CD14-positive monocyte (primary cell): ENCODE measurements around the gene NOP9. TPM values are rescaled to one million over a fixed set of nuclear protein-coding genes. Genes with fewer than 3 reads are reported as not detected.

Experiments
- DNase-seq, 3 donors: peaks; one replicate each; pipeline ENCODE4 v3.0.0-alpha.2; 2011 to 2022
- H2AFZ ChIP-seq: 2 replicates; pipeline ENCODE4 v1.6.0; 2012; ENCODE audit warnings: mild to moderate bottlenecking, low read depth, low read length, inconsistent platforms; ENCODE audit not compliant: insufficient read depth, poor library complexity, severe bottlenecking
- H3K27ac ChIP-seq, 2 donors: 1 replicate in 1 of 2; 2 replicates in 1 of 2; pipeline ENCODE4 v1.5.1; 2012 to 2013; ENCODE audit warnings: low read length in 2 of 2, control low read depth in 1 of 2, inconsistent platforms in 1 of 2, low read depth in 1 of 2, mild to moderate bottlenecking in 1 of 2
- H3K27me3 ChIP-seq, 2 donors: one replicate each; pipeline versions ENCODE4 v1.6.0 to v1.6.1; 2011 to 2013; ENCODE audit warnings: low read length in 2 of 2; ENCODE audit not compliant: control insufficient read depth in 2 of 2, insufficient read depth in 2 of 2
- H3K36me3 ChIP-seq, 2 donors: replicated peaks in 1 of 2; 1 replicate in 1 of 2; 2 replicates in 1 of 2; pipeline versions ENCODE4 v1.5.1 to v1.6.1; 2012 to 2013; ENCODE audit warnings: low read length in 2 of 2, control low read depth in 1 of 2, inconsistent platforms in 1 of 2, mild to moderate bottlenecking in 1 of 2; ENCODE audit not compliant: insufficient read depth in 2 of 2, control insufficient read depth in 1 of 2
- H3K4me1 ChIP-seq, 2 donors: 1 replicate in 1 of 2; 2 replicates in 1 of 2; pipeline versions ENCODE4 v1.5.1 to v1.6.1; 2012 to 2013; ENCODE audit warnings: low read length in 2 of 2, control low read depth in 1 of 2, inconsistent platforms in 1 of 2, mild to moderate bottlenecking in 1 of 2, moderate library complexity in 1 of 2; ENCODE audit not compliant: insufficient read depth in 2 of 2, control insufficient read depth in 1 of 2
- H3K4me2 ChIP-seq: replicated peaks from 2 replicates; pipeline ENCODE3; 2012; ENCODE audit warnings: low read length, moderate library complexity, mild to moderate bottlenecking; ENCODE audit not compliant: poor library complexity, severe bottlenecking; ENCODE audit errors: extremely low read depth
- H3K4me3 ChIP-seq, 3 experiments: fragments of 200-600 bp in 1 of 3; sonication (generic) in 1 of 3; replicated peaks in 1 of 3; 1 replicate in 2 of 3; 2 replicates in 1 of 3; pipeline ENCODE4 v1.5.1; 2011 to 2013; ENCODE audit warnings: low read length in 3 of 3, mild to moderate bottlenecking in 3 of 3, control low read depth in 2 of 3, low read depth in 2 of 3, inconsistent platforms in 1 of 3, moderate library complexity in 1 of 3
- H3K79me2 ChIP-seq: 2 replicates; pipeline ENCODE4 v1.6.0; 2012; ENCODE audit warnings: mild to moderate bottlenecking, control low read depth, inconsistent platforms, low read length, moderate library complexity; ENCODE audit not compliant: insufficient read depth
- H3K9ac ChIP-seq: 2 replicates; pipeline ENCODE4 v1.6.0; 2017; ENCODE audit warnings: low read length, mild to moderate bottlenecking; ENCODE audit not compliant: insufficient read depth, poor library complexity, severe bottlenecking
- H3K9me3 ChIP-seq, 2 donors: replicated peaks in 1 of 2; 1 replicate in 1 of 2; 2 replicates in 1 of 2; pipeline versions ENCODE4 v1.5.1 to v1.6.1; 2012 to 2013; ENCODE audit warnings: low read length in 2 of 2, control low read depth in 1 of 2; ENCODE audit not compliant: control insufficient read depth in 1 of 2, insufficient read depth in 1 of 2
- H4K20me1 ChIP-seq: 2 replicates; pipeline ENCODE4 v1.6.0; 2012; ENCODE audit warnings: mild to moderate bottlenecking, low read length, control low read depth, moderate library complexity; ENCODE audit not compliant: insufficient read depth
- H3K27ac Mint-ChIP-seq, 7 donors: one replicate each; pipeline ENCODE4 v1.8.0; 2020; ENCODE audit warnings: mild to moderate bottlenecking in 7 of 7, mixed read lengths in 7 of 7, moderate library complexity in 6 of 7, inconsistent platforms in 2 of 7
- H3K27me3 Mint-ChIP-seq, 3 donors: one replicate each; pipeline ENCODE4 v1.8.0; 2021 to 2022; ENCODE audit warnings: low read depth in 3 of 3, mild to moderate bottlenecking in 3 of 3, mixed read lengths in 3 of 3, moderate library complexity in 3 of 3, inconsistent platforms in 1 of 3
- H3K36me3 Mint-ChIP-seq, 2 donors: one replicate each; pipeline ENCODE4 v1.8.0; 2020; ENCODE audit warnings: mixed read lengths in 2 of 2, inconsistent platforms in 1 of 2, mild to moderate bottlenecking in 1 of 2
- H3K4me1 Mint-ChIP-seq: one replicate; pipeline ENCODE4 v1.8.0; 2020; ENCODE audit warnings: mild to moderate bottlenecking, mixed read lengths
- H3K4me3 Mint-ChIP-seq, 2 donors: one replicate each; pipeline ENCODE4 v1.8.0; 2020; ENCODE audit warnings: mild to moderate bottlenecking in 2 of 2, mixed read lengths in 2 of 2, moderate library complexity in 1 of 2
- H3K9me3 Mint-ChIP-seq, 7 donors: one replicate each; pipeline ENCODE4 v1.8.0; 2020 to 2022; ENCODE audit warnings: mixed read lengths in 7 of 7, mild to moderate bottlenecking in 6 of 7, moderate library complexity in 6 of 7, inconsistent platforms in 2 of 7
- WGBS: methylation state at CpG from one replicate; pipeline ENCODE4 v1.1.5; 2013; ENCODE audit warnings: missing lambda C conversion rate; ENCODE audit not compliant: insufficient coverage; 5-methylcytosine and 5-hydroxymethylcytosine counted together
- intact Hi-C, 2 donors: fragments of 100-400 bp; cut with micrococcal nuclease; formaldehyde crosslinking; loops; one replicate each; pipeline versions ENCODE4 v1.15.0 to v1.15.1; 2023
- polyA plus RNA-seq, 3 donors: library from polyadenylated mRNA; depleted of rRNA in 1 of 3; unstranded in 2 of 3; stranded (reverse) in 1 of 3; fragments of 300-500 nt in 2 of 3; fragments of >200 nt in 1 of 3; fragmentation: Illumina TruSeq in 2 of 3; gene quantifications; 1 replicate in 2 of 3; 2 replicates in 1 of 3; pipeline ENCODE4 v1.2.3, GENCODE V29; 2012 to 2021
- TF ChIP-seq, protein P1 (sequence below): fragments of 200-600 bp; IDR thresholded peaks from one replicate; pipeline ENCODE4 v1.8.0; 2022; ENCODE audit warnings: antibody characterized with exemption, mild to moderate bottlenecking

NOP9 gene
- polyA plus RNA-seq, 3 donors = 1.2 to 16.6 (median 1.3) TPM

DNA sequence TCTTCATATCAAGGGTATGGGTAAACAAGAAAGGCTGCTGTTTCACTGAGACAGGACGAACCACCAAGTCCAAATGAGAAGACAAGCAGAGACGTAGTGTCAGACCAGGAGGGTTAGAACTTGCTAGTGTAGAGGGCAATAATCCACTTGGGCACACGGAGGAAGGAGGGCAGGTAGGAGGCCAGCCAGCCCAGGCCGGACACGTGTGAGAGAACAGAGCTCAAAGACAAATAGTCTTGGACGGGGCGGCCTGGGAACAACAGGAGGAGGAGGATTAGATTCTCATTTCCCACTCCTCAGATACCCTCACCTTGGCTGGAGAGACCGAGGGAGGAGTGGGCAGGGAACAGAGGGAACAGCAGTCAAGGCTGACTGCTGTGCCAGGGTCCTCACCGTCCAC lies 8.9 kb upstream of the NOP9 start:
- Mint-ChIP-seq H3K4me3 (no peak overlapping the region), H3K9me3 (no peaks in the 10 kb centered on the region), H3K36me3 (peaks cover 57 to 64% of the 10 kb centered on the region in 2 donors), H3K27me3 (peaks cover 0 to 1% (median 0%) of the 10 kb centered on the region in 3 donors), H3K27ac (peak overlapping the region in 3 of 7 donors; percentile 11 to 68 (median 25)), H3K4me1 (peaks cover 7% of the 10 kb centered on the region)
- H3K9me3 ChIP-seq = no peaks in the 10 kb centered on the region
- no peak for DNase-seq
- TF ChIP-seq, protein P1, sequence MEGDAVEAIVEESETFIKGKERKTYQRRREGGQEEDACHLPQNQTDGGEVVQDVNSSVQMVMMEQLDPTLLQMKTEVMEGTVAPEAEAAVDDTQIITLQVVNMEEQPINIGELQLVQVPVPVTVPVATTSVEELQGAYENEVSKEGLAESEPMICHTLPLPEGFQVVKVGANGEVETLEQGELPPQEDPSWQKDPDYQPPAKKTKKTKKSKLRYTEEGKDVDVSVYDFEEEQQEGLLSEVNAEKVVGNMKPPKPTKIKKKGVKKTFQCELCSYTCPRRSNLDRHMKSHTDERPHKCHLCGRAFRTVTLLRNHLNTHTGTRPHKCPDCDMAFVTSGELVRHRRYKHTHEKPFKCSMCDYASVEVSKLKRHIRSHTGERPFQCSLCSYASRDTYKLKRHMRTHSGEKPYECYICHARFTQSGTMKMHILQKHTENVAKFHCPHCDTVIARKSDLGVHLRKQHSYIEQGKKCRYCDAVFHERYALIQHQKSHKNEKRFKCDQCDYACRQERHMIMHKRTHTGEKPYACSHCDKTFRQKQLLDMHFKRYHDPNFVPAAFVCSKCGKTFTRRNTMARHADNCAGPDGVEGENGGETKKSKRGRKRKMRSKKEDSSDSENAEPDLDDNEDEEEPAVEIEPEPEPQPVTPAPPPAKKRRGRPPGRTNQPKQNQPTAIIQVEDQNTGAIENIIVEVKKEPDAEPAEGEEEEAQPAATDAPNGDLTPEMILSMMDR = no peak
- H3K4me3 ChIP-seq = no peak overlapping the region
- peaks cover 3% of the 10 kb centered on the region for H3K79me2 ChIP-seq
- no peak overlapping the region for H2AFZ ChIP-seq
- H3K4me2 ChIP-seq = no peak overlapping the region
- H3K9ac ChIP-seq = no peak overlapping the region
- intact Hi-C loops = loop anchor here in 1 of 2 donors (10.0 kb wide), 1 partner anchor 176 kb away; the partner anchor contains the start of genes DCAF11 and NRL
- WGBS = 97% methylated on average over 4 of the region's 9 CpGs
- no peak overlapping the region for H3K27ac ChIP-seq
- peaks cover 45 to 61% of the 10 kb centered on the region in 2 donors for H3K36me3 ChIP-seq
- H3K27me3 ChIP-seq = no peaks in the 10 kb centered on the region
- H3K4me1 ChIP-seq = no peaks in the 10 kb centered on the region
- no peaks in the 10 kb centered on the region for H4K20me1 ChIP-seq

DNA sequence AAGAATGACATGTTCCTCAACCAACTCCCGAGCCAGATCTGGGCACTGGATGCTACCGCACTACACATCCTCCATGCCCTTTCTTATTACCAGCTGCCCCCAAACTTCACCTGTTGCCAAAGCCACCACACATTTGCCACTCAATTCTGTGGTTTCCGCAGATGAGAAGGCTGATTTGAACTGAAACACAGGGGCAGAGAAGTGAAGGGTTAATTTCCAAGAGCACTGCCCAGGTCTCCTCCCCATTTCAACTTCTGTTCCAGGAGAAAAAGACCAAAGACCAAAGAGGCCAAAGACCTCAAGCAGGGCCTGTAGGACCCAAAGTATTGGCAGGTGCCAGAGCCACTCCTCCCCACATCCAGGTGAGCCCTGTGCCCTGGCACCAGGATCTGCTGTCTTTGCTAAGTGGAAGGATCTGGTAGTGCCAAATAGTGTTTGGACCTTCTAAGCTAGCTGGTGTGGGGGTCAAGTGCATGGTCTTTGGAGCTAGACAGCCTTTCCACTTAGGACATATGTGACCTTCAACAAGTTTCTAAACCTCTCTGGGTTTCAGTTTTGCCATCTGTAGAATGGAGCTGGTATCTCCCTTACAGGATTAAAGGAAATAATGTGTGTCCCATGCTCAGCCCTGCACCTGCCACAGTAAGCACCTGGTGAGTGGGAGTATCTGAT lies 8.1 kb upstream of the NOP9 start:
- Mint-ChIP-seq H3K4me1 (peaks cover 11% of the 10 kb centered on the region), H3K36me3 (peaks cover 61 to 68% of the 10 kb centered on the region in 2 donors), H3K9me3 (no peaks in the 10 kb centered on the region), H3K27ac (peak overlapping the region in 1 of 7 donors; percentile 43), H3K4me3 (no peak overlapping the region), H3K27me3 (peaks cover 0 to 1% (median 0%) of the 10 kb centered on the region in 3 donors)
- H3K27me3 ChIP-seq = no peaks in the 10 kb centered on the region
- H3K79me2 ChIP-seq = no peaks in the 10 kb centered on the region
- H3K4me3 ChIP-seq = no peak overlapping the region
- no CpG with 5 or more reads among the region's 3 CpGs for WGBS
- peaks cover 50 to 70% of the 10 kb centered on the region in 2 donors for H3K36me3 ChIP-seq
- no peak overlapping the region for H2AFZ ChIP-seq
- peaks cover 1 to 3% of the 10 kb centered on the region in 2 donors for H3K4me1 ChIP-seq
- H3K27ac ChIP-seq = no peak overlapping the region
- intact Hi-C loops = loop anchor here in 1 of 2 donors (10.0 kb wide), 1 partner anchor 177 kb away; the partner anchor contains the start of genes DCAF11 and NRL
- no peaks in the 10 kb centered on the region for H4K20me1 ChIP-seq
- H3K4me2 ChIP-seq = no peak overlapping the region
- no peak overlapping the region for H3K9ac ChIP-seq
- H3K9me3 ChIP-seq = no peaks in the 10 kb centered on the region
- no peak for DNase-seq
- TF ChIP-seq, protein P1 = no peak
